Natural killer cell (primary cell): ENCODE measurements around the gene CSH2. TPM values are rescaled to one million over a fixed set of nuclear protein-coding genes. Genes with fewer than 3 reads are reported as not detected.
"Not testable (repeated sequence)": the region's sequence is repeated elsewhere in the genome, so short reads cannot be mapped to it uniquely, and the experiment has no call there.

Source experiments
- ATAC-seq, 3 donors: fragments of 150-1000 bp in 2 of 3; fragments of 200-7000 bp in 1 of 3; cut with Tn5 transposase; 1 replicate in 1 of 3; 2 replicates in 2 of 3; pipeline ENCODE4 v1.10.0; 2021; ENCODE audit warnings: mild to moderate bottlenecking in 2 of 3, moderate library complexity in 2 of 3
- DNase-seq, 2 donors: peaks; one replicate each; pipeline versions ENCODE4 v3.0.0 to v3.0.0-alpha.2; 2013 to 2021; ENCODE audit warnings: mixed read lengths in 1 of 2
- H3K27ac ChIP-seq: one replicate; pipeline ENCODE4 v1.5.1; 2013; ENCODE audit warnings: mild to moderate bottlenecking, low read length
- H3K27me3 ChIP-seq: one replicate; pipeline ENCODE4 v1.6.1; 2013; ENCODE audit warnings: low read length; ENCODE audit not compliant: control insufficient read depth, insufficient read depth
- H3K36me3 ChIP-seq: one replicate; pipeline ENCODE4 v1.6.1; 2013; ENCODE audit warnings: low read length; ENCODE audit not compliant: control insufficient read depth, insufficient read depth
- H3K4me1 ChIP-seq: one replicate; pipeline ENCODE4 v1.6.1; 2013; ENCODE audit warnings: low read length; ENCODE audit not compliant: control insufficient read depth, insufficient read depth
- H3K4me3 ChIP-seq: one replicate; pipeline ENCODE4 v1.5.1; 2013; ENCODE audit warnings: low read length
- H3K9me3 ChIP-seq: one replicate; pipeline ENCODE4 v1.6.1; 2013; ENCODE audit warnings: low read length; ENCODE audit not compliant: control insufficient read depth, insufficient read depth
- H3K27ac Mint-ChIP-seq, 2 donors: one replicate each; pipeline ENCODE4 v1.8.0; 2022; ENCODE audit warnings: mild to moderate bottlenecking in 2 of 2, mixed read lengths in 2 of 2, moderate library complexity in 1 of 2
- H3K27me3 Mint-ChIP-seq, 2 donors: one replicate each; pipeline ENCODE4 v1.8.0; 2022; ENCODE audit warnings: low read depth in 2 of 2, mixed read lengths in 2 of 2
- H3K36me3 Mint-ChIP-seq: one replicate; pipeline ENCODE4 v1.8.0; 2022; ENCODE audit warnings: mixed read lengths
- H3K4me1 Mint-ChIP-seq, 2 donors: one replicate each; pipeline ENCODE4 v1.8.0; 2022; ENCODE audit warnings: mixed read lengths in 2 of 2
- H3K4me3 Mint-ChIP-seq: one replicate; pipeline ENCODE4 v1.8.0; 2022; ENCODE audit warnings: mild to moderate bottlenecking, moderate library complexity, mixed read lengths
- H3K9me3 Mint-ChIP-seq, 2 donors: one replicate each; pipeline ENCODE4 v1.8.0; 2022; ENCODE audit warnings: mixed read lengths in 2 of 2
- CTCF ChIP-seq: fragments of 200-600 bp; IDR thresholded peaks from one replicate; pipeline ENCODE4 v1.8.0; 2022; ENCODE audit warnings: antibody characterized with exemption
- WGBS: methylation state at CpG from one replicate; pipeline ENCODE4 v1.1.7; 2013; ENCODE audit warnings: missing lambda C conversion rate; ENCODE audit not compliant: insufficient coverage; 5-methylcytosine and 5-hydroxymethylcytosine counted together
- intact Hi-C: fragments of 100-400 bp; cut with micrococcal nuclease; formaldehyde crosslinking; loops from one replicate; pipeline ENCODE4 v1.14.2; 2022
- total RNA-seq, 4 donors: library from RNA; stranded (reverse); fragments of 120-200 nt in 1 of 4; gene quantifications; one replicate each; pipeline versions ENCODE4 v1.2.3 to v1.2.4, GENCODE V29; 2013 to 2022

Gene CSH2
- total RNA-seq, 3 donors from 2014 or later (not counting 1 experiment from before 2014, with no cell fraction given): not detected

DNA sequence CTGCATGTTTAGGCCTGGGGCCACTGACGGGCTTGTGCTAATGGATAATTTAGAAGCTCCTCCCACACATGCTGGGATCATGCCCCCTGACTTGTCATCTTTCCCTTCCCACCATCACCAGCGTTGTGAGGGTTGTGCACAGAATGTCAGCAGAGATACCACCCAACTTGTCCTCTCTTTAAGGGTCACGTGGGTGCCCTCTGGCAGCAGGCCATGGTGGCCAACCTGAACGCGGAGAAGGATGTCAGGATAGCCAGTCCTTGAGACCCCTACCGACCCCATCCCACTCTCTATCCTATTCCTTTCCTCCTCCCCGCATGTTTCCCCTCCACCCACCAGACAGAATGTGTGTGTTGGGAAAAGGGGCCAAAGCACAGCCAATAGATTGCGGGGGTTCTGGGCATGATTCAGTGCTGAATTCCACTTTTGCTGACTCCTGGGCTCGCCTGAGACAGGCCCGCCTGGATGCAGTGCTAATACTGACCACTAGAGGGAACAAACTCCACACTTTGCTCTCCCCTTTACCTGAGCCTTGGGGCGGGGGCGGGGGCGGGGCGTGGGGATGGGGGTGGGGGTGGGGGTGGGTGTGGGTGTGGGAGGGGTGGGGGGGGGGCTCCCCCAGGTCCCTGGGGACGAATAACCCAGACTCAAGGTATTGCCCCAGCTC, 8.6 kb upstream of the CSH2 start, which contains the start of gene GH2:
GH2 (minus strand) TSS at position 10 of the 667 bp plus-strand sequence. CDS start 143 bp downstream, outside the sequence.
- DNase-seq: peak; percentile 43 to 82
- no peaks in the 10 kb centered on the region for H3K4me1 Mint-ChIP-seq
- H3K36me3 Mint-ChIP-seq: no peaks in the 10 kb centered on the region
- no peak within 1 kb of the TSS for H3K27ac Mint-ChIP-seq
- H3K27me3 ChIP-seq: no peaks in the 10 kb centered on the region
- no peak within 1 kb of the TSS for H3K4me3 Mint-ChIP-seq
- H3K9me3 ChIP-seq: no peaks in the 10 kb centered on the region
- H3K4me1 ChIP-seq: no peaks in the 10 kb centered on the region
- 36% methylated on average over 6 of the region's 15 CpGs for WGBS
- H3K9me3 Mint-ChIP-seq: no peaks in the 10 kb centered on the region
- intact Hi-C loops: no loop called here
- no peak within 1 kb of the TSS for H3K27ac ChIP-seq
- peak; percentile 79 to 95 (median 90) for ATAC-seq
- TF ChIP-seq CTCF: peak; percentile 39
- no peaks in the 10 kb centered on the region for H3K36me3 ChIP-seq
- no peak within 1 kb of the TSS for H3K4me3 ChIP-seq
- H3K27me3 Mint-ChIP-seq: peaks cover 0 to 8% of the 10 kb centered on the region in 2 donors

GRCh38 chr17:63881337-63881736, 7.9 kb upstream of the CSH2 start:
- H3K27me3 ChIP-seq, H3K9me3 ChIP-seq, H3K36me3 Mint-ChIP-seq, DNase-seq, H3K9me3 Mint-ChIP-seq, H3K4me3 Mint-ChIP-seq, H3K4me3 ChIP-seq, H3K27me3 Mint-ChIP-seq, intact Hi-C loops, H3K27ac Mint-ChIP-seq, ATAC-seq, H3K4me1 Mint-ChIP-seq, H3K4me1 ChIP-seq, H3K36me3 ChIP-seq, H3K27ac ChIP-seq: not testable (repeated sequence)
- 89% methylated on average over 11 of the region's 11 CpGs for WGBS

- Mint-ChIP-seq H3K27ac (no peak overlapping the region), H3K4me3 (no peak overlapping the region), H3K4me1 (no peaks in the 10 kb centered on the region), H3K27me3 (peaks cover 0 to 8% of the 10 kb centered on the region in 2 donors), H3K9me3 (no peaks in the 10 kb centered on the region), H3K36me3 (no peaks in the 10 kb centered on the region)
- H3K36me3 ChIP-seq: no peaks in the 10 kb centered on the region
- TF ChIP-seq CTCF: no peak
- no peaks in the 10 kb centered on the region for H3K27me3 ChIP-seq
- intact Hi-C loops: no loop called here
- no peak overlapping the region for H3K4me3 ChIP-seq
- H3K27ac ChIP-seq: no peak overlapping the region
- ATAC-seq (no peak), DNase-seq (no peak)
- H3K9me3 ChIP-seq: no peaks in the 10 kb centered on the region
- 87% methylated on average over 12 of the region's 12 CpGs for WGBS
- H3K4me1 ChIP-seq: no peaks in the 10 kb centered on the region
These were observed 7.2 kb upstream of the CSH2 start for GRCh38 chr17:63880706-63881105.

DNA sequence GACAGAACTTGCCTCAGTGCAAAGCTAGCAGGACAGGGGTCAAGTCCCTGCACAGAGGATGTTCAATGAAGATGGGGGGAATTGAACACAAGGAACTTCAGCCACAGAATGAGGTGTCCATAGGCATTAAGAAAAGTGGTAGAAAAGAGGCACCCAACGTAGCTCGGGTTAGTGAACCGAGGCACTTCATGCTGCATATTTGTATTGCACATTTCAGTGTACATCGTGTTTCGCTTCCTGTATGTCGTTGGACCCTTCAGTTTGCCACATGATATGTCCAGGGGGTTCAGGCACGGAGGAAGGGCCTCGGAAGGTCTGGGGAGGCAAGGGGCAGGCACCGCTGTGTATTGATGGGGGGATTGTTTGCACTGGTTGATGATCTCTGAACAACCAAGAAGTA, 4.9 kb upstream of the CSH2 start:
- H3K27me3 Mint-ChIP-seq: peaks cover 0 to 10% of the 10 kb centered on the region in 2 donors
- H3K9me3 ChIP-seq, H3K4me3 ChIP-seq, H3K27ac Mint-ChIP-seq, H3K4me1 Mint-ChIP-seq, H3K36me3 Mint-ChIP-seq, ATAC-seq, H3K4me3 Mint-ChIP-seq, H3K27me3 ChIP-seq, H3K9me3 Mint-ChIP-seq, intact Hi-C loops, H3K27ac ChIP-seq, H3K36me3 ChIP-seq, H3K4me1 ChIP-seq, DNase-seq: not testable (repeated sequence)
- 82% methylated on average over 9 of the region's 9 CpGs for WGBS

DNA sequence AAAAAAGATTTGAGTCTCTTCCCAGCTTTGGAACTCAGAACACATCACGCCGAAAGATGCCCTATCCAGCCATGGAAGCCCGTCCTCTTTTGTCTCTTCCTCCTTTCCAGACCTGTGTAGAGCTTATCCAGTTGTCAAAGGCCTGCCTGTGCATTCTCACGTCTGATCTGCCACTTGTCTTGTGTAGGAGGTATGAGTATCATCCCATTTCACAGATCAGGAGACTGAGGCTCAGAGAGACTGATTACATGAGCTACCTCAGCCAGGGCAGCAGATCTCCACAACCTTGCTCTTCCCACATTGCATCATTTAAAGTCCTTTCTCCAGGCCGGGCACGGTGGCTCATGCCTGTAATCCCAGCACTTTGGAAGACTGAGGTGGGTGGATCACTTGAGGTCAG, 1.2 kb upstream of the CSH2 start:
- H3K9me3 Mint-ChIP-seq, H3K4me3 Mint-ChIP-seq, H3K27ac ChIP-seq, H3K4me1 Mint-ChIP-seq, H3K4me3 ChIP-seq, ATAC-seq, H3K36me3 Mint-ChIP-seq, H3K9me3 ChIP-seq, H3K27me3 ChIP-seq, intact Hi-C loops, H3K36me3 ChIP-seq, H3K27ac Mint-ChIP-seq, H3K27me3 Mint-ChIP-seq, DNase-seq, H3K4me1 ChIP-seq: not testable (repeated sequence)
- 95% methylated on average over 2 of the region's 6 CpGs for WGBS

DNA sequence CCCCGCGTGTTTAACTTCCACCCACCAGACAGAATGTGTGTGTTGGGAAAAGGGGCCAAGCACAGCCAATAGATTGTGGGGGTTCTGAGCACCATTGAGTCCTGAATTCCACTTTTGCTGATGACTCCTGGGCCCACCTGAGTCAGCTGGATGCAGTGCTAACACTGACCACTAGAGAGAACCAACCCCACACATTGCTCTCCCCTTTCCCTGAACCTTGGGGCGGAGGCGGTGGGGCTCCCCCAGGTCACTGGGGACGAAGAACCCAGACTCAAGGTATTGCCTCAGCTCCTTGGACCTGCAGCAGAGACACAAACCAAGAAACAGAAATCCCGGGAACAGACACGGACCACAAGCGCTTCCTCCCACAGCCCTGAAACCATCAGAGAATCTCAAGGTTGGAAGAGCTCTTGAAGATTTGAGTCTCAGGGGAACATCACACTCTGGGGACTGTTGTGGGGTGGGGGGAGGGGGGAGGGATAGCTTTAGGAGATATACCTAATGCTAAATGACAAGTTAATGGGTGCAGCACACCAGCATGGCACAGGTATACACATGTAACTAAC, 667 bp upstream of the CSH2 start:
- H3K9me3 Mint-ChIP-seq, H3K27ac ChIP-seq, H3K4me3 Mint-ChIP-seq, H3K4me1 ChIP-seq, H3K4me3 ChIP-seq, ATAC-seq, H3K27ac Mint-ChIP-seq, H3K27me3 Mint-ChIP-seq, intact Hi-C loops, DNase-seq, H3K9me3 ChIP-seq, H3K36me3 ChIP-seq, H3K27me3 ChIP-seq, H3K4me1 Mint-ChIP-seq, H3K36me3 Mint-ChIP-seq: not testable (repeated sequence)
- WGBS: 68% methylated on average over 4 of the region's 8 CpGs
